ENCODE data around the gene SH3PXD2A.
A peak's percentile ranks its signal among the peaks of the same experiment; 100 is the strongest.

Gene SH3PXD2A

DNA sequence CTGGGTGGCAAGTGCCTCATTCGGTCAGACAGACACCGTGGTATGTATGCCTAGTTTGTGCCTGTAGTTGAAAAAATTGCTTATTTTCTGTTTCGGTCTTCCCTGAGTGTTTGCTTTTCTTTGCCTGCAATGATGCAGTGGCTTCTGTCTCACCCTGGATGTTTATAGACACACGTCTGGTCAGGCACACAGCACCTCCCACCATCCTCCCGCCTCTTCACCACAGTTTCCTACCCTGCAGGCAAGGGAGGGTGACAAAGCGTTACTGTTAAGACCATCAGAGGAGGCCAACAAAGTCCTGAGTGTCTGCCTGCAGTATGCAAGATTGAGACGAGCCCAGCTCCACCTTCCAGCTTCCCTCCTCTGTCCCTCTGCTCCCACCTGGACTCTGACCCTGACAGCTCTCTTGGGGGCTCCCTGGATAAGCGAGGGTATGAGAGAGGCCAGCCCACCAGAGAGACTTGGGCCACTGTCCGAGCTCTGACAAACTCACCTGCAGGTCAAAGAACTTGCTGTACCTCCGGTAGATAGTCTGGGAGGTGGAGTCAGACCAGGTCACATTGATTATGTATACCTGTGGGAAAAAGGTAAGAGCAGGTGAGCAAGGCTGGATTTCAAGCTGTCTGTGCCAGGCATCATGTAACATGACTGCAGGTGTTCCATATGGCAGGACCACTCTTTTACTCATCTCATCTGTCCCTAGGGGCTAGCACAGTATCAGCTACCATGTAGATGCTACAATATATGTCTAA is 54.4 kb downstream of the SH3PXD2A start:
- no peak overlapping the region for H3K27ac ChIP-seq (ENCODE audit: extremely low read depth, low read depth, low read length)
- CTCF ChIA-PET, result interaction anchor here (1.1 kb wide), 1 partner anchor 47 kb away, joined by 3 read pairs; no protein-coding TSS in a partner anchor

DNA sequence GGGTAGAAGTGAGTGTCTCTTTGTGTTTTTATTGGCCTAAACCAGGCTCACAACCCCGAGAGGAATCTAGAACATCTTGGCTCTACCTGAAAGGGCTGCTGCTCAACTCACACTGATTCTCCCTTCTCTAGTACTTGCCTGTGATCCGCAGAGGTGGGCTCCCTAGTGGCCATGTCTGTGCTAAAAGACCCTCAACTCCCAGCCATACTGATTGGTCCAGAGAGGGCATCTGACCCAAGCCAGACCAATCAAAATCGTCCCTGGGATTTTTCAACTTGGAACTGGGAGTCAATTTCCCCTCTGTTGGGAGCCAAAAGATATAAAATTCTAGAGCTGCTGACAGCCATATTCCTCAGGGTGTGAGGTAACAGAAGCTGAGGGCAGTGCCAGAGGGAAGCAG is 55.3 kb downstream of the SH3PXD2A start:
- Histone ChIP-seq H3K4me3 (ENCODE audit: low read depth, low read length) (no peak overlapping the region), H3K27ac (ENCODE audit: extremely low read depth, low read depth, low read length) (no peak overlapping the region), H3K36me3 (ENCODE audit: control insufficient read depth in 2 of 2, insufficient read depth in 1 of 2, low read length in 2 of 2) (peaks cover 0 to 15% of the 10 kb centered on the region in 2 experiments; a peak in 2 of 3 replicates), H3K4me1 (ENCODE audit: control insufficient read depth, insufficient read depth, low read length) (no peaks in the 10 kb centered on the region), H3K9me3 (ENCODE audit: control insufficient read depth, insufficient read depth, low read depth, low read length) (no peaks in the 10 kb centered on the region)
- POLR2A ChIA-PET, result interaction anchor here (0.6 kb wide), 1 partner anchor 408 kb away, joined by 3 read pairs; no protein-coding TSS in a partner anchor
- CTCF ChIA-PET, result interaction anchor here (1.1 kb wide), 1 partner anchor 48 kb away, joined by 3 read pairs; no protein-coding TSS in a partner anchor
- no peak for TF ChIP-seq ZNF707 (tag by site-specific recombination; IDR thresholded peaks at IDR 0.05)
- TF ChIP-seq ZNF548 (tag by site-specific recombination; IDR thresholded peaks at IDR 0.05), result no peak
- no peak for TF ChIP-seq ZNF561 (tag by site-specific recombination; IDR thresholded peaks at IDR 0.05; ENCODE audit: borderline replicate concordance)
- TF ChIP-seq GLI2 (tag by site-specific recombination; IDR thresholded peaks at IDR 0.05; ENCODE audit: borderline replicate concordance, low read depth), result no peak
- TF ChIP-seq, protein P1, sequence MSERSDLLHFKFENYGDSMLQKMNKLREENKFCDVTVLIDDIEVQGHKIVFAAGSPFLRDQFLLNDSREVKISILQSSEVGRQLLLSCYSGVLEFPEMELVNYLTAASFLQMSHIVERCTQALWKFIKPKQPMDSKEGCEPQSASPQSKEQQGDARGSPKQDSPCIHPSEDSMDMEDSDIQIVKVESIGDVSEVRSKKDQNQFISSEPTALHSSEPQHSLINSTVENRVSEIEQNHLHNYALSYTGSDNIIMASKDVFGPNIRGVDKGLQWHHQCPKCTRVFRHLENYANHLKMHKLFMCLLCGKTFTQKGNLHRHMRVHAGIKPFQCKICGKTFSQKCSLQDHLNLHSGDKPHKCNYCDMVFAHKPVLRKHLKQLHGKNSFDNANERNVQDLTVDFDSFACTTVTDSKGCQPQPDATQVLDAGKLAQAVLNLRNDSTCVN (tag by site-specific recombination; optimal IDR thresholded peaks at IDR 0.05), result no peak
- no peak for TF ChIP-seq OVOL3 (tag by site-specific recombination; IDR thresholded peaks at IDR 0.05)
- TF ChIP-seq BCL11A (tag by site-specific recombination; IDR thresholded peaks at IDR 0.05; ENCODE audit: low read depth), result no peak
- TF ChIP-seq ZNF37A (tag by site-specific recombination; IDR thresholded peaks at IDR 0.05), result no peak
- TF ChIP-seq ZNF423 (tag by site-specific recombination; IDR thresholded peaks at IDR 0.05), result no peak
- TF ChIP-seq ZSCAN16 (tag by site-specific recombination; IDR thresholded peaks at IDR 0.05), result no peak
- TF ChIP-seq ZNF629 (tag by site-specific recombination; IDR thresholded peaks at IDR 0.05), result no peak
- no peak for TF ChIP-seq ZNF670 (tag by site-specific recombination; IDR thresholded peaks at IDR 0.05; ENCODE audit: low read depth)

More for the DNA sequence above, 54.4 kb downstream of the SH3PXD2A start:
- H3K9me3 ChIP-seq (ENCODE audit: control insufficient read depth, insufficient read depth, low read depth, low read length), result no peaks in the 10 kb centered on the region
- POLR2A ChIA-PET, result no interaction called here
- H3K4me3 ChIP-seq (ENCODE audit: low read depth, low read length), result no peak overlapping the region
- TF ChIP-seq ZFHX2 (tag by site-specific recombination; conservative IDR thresholded peaks at IDR 0.05), result peak; percentile 87
- TF ChIP-seq, protein P2, sequence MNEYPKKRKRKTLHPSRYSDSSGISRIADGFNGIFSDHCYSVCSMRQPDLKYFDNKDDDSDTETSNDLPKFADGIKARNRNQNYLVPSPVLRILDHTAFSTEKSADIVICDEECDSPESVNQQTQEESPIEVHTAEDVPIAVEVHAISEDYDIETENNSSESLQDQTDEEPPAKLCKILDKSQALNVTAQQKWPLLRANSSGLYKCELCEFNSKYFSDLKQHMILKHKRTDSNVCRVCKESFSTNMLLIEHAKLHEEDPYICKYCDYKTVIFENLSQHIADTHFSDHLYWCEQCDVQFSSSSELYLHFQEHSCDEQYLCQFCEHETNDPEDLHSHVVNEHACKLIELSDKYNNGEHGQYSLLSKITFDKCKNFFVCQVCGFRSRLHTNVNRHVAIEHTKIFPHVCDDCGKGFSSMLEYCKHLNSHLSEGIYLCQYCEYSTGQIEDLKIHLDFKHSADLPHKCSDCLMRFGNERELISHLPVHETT (tag by site-specific recombination; IDR thresholded peaks at IDR 0.05), result no peak
- TF ChIP-seq ZIC2 (tag by site-specific recombination; IDR thresholded peaks at IDR 0.05), result peak; percentile 37; the same call in 1 of the 2 replicates
- TF ChIP-seq EGR2 (tag by site-specific recombination; IDR thresholded peaks at IDR 0.05; ENCODE audit: low read depth), result peak; percentile 85
- TF ChIP-seq ZNF600 (tag by site-specific recombination; IDR thresholded peaks at IDR 0.05), result 0 out of 2 replicates have a peak, but pooled peaks have one; percentile 11
- no peak for TF ChIP-seq ZNF555 (tag by site-specific recombination; conservative IDR thresholded peaks at IDR 0.05)
- no peak for TF ChIP-seq ZNF354C (tag by site-specific recombination; IDR thresholded peaks at IDR 0.05; ENCODE audit: borderline replicate concordance, low read depth)
- TF ChIP-seq ZBTB7A (tag by site-specific recombination; IDR thresholded peaks at IDR 0.05; ENCODE audit: low read depth), result no peak
- no peak for TF ChIP-seq ZNF777 (tag by site-specific recombination; IDR thresholded peaks at IDR 0.05; ENCODE audit: borderline replicate concordance)
- TF ChIP-seq ZFP69B (tag by site-specific recombination; IDR thresholded peaks at IDR 0.05), result no peak
- TF ChIP-seq ZNF302 (tag by site-specific recombination; IDR thresholded peaks at IDR 0.05; ENCODE audit: low read depth), result no peak
- TF ChIP-seq ZNF202 (tag by site-specific recombination; IDR thresholded peaks at IDR 0.05; ENCODE audit: borderline replicate concordance), result no peak
- TF ChIP-seq ZNF138 (tag by site-specific recombination; IDR thresholded peaks at IDR 0.05; ENCODE audit: borderline replicate concordance), result no peak
- TF ChIP-seq ZNF747 (tag by site-specific recombination; IDR thresholded peaks at IDR 0.05), result no peak
- TF ChIP-seq WT1 (tag by site-specific recombination; IDR thresholded peaks at IDR 0.05), result peak; percentile 73
- TF ChIP-seq, protein P3, sequence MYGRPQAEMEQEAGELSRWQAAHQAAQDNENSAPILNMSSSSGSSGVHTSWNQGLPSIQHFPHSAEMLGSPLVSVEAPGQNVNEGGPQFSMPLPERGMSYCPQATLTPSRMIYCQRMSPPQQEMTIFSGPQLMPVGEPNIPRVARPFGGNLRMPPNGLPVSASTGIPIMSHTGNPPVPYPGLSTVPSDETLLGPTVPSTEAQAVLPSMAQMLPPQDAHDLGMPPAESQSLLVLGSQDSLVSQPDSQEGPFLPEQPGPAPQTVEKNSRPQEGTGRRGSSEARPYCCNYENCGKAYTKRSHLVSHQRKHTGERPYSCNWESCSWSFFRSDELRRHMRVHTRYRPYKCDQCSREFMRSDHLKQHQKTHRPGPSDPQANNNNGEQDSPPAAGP (tag by site-specific recombination; IDR thresholded peaks at IDR 0.05), result peak; percentile 72; the same call in 1 of the 2 replicates
- TF ChIP-seq MZF1 (tag by site-specific recombination; IDR thresholded peaks at IDR 0.05; ENCODE audit: borderline replicate concordance), result no peak
- TF ChIP-seq ZNF548 (tag by site-specific recombination; IDR thresholded peaks at IDR 0.05), result no peak
- no peak for TF ChIP-seq ZNF2 (tag by site-specific recombination; IDR thresholded peaks at IDR 0.05)
- TF ChIP-seq ZNF133 (tag by site-specific recombination; IDR thresholded peaks at IDR 0.05), result no peak
- TF ChIP-seq, protein P4, sequence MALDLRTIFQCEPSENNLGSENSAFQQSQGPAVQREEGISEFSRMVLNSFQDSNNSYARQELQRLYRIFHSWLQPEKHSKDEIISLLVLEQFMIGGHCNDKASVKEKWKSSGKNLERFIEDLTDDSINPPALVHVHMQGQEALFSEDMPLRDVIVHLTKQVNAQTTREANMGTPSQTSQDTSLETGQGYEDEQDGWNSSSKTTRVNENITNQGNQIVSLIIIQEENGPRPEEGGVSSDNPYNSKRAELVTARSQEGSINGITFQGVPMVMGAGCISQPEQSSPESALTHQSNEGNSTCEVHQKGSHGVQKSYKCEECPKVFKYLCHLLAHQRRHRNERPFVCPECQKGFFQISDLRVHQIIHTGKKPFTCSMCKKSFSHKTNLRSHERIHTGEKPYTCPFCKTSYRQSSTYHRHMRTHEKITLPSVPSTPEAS (tag by site-specific recombination; IDR thresholded peaks at IDR 0.05), result no peak
- TF ChIP-seq ZNF292 (tag by site-specific recombination; IDR thresholded peaks at IDR 0.05; ENCODE audit: borderline replicate concordance, low read depth), result no peak
- TF ChIP-seq ZNF560 (tag by site-specific recombination; IDR thresholded peaks at IDR 0.05; ENCODE audit: borderline replicate concordance), result no peak
- TF ChIP-seq ZNF707 (tag by site-specific recombination; IDR thresholded peaks at IDR 0.05), result no peak
- no peak for TF ChIP-seq ZNF660 (tag by site-specific recombination; IDR thresholded peaks at IDR 0.05)
- TF ChIP-seq SP7 (tag by site-specific recombination; IDR thresholded peaks at IDR 0.05), result peak; percentile 47
- TF ChIP-seq, protein P5, sequence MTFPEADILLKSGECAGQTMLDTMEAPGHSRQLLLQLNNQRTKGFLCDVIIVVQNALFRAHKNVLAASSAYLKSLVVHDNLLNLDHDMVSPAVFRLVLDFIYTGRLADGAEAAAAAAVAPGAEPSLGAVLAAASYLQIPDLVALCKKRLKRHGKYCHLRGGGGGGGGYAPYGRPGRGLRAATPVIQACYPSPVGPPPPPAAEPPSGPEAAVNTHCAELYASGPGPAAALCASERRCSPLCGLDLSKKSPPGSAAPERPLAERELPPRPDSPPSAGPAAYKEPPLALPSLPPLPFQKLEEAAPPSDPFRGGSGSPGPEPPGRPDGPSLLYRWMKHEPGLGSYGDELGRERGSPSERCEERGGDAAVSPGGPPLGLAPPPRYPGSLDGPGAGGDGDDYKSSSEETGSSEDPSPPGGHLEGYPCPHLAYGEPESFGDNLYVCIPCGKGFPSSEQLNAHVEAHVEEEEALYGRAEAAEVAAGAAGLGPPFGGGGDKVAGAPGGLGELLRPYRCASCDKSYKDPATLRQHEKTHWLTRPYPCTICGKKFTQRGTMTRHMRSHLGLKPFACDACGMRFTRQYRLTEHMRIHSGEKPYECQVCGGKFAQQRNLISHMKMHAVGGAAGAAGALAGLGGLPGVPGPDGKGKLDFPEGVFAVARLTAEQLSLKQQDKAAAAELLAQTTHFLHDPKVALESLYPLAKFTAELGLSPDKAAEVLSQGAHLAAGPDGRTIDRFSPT (tag by site-specific recombination; IDR thresholded peaks at IDR 0.05), result no peak
- no peak for TF ChIP-seq ZNF830 (tag by site-specific recombination; IDR thresholded peaks at IDR 0.05; ENCODE audit: low read depth)
- no peak for TF ChIP-seq ZNF571 (tag by site-specific recombination; IDR thresholded peaks at IDR 0.05)
- TF ChIP-seq KLF7 (tag by site-specific recombination; IDR thresholded peaks at IDR 0.05; ENCODE audit: borderline replicate concordance), result no peak
- no peak for TF ChIP-seq HOXA7 (CRISPR knock-in tag; IDR thresholded peaks at IDR 0.05; ENCODE audit: borderline replicate concordance)
- peaks cover 0 to 15% of the 10 kb centered on the region in 2 experiments; a peak in 2 of 3 replicates for H3K36me3 ChIP-seq (ENCODE audit: control insufficient read depth in 2 of 2, insufficient read depth in 1 of 2, low read length in 2 of 2)
- H3K4me1 ChIP-seq (ENCODE audit: control insufficient read depth, insufficient read depth, low read length), result no peaks in the 10 kb centered on the region
